HEK293 (cell line): ENCODE data around the gene C4orf50.

Source experiments
- CTCF ChIA-PET: fragments of 350-600 bp; formaldehyde crosslinking; extraction: SDS; loops from one replicate; lab custom pipeline; 2021; ENCODE audit warnings: antibody characterized with exemption; lab: Yijun Ruan, JAX
- POLR2A ChIA-PET: fragments of 300-600 bp; formaldehyde crosslinking; extraction: SDS; loops from one replicate; lab custom pipeline; 2020; ENCODE audit warnings: antibody characterized with exemption, inconsistent platforms; lab: Yijun Ruan, JAX
- H3K27ac ChIP-seq: fragments of 200-500 bp; sonication (Bioruptor generic); 2 replicates; pipeline ENCODE4 v1.5.1; 2014; ENCODE audit warnings: low read depth, low read length, control low read depth, inconsistent platforms; ENCODE audit errors: extremely low read depth
- H3K36me3 ChIP-seq, 2 experiments: fragments of 200-500 bp in 1 of 2; sonication (Bioruptor generic) in 1 of 2; 1 replicate in 1 of 2; 2 replicates in 1 of 2; pipeline ENCODE4 v1.5.1; 2014 to 2017; ENCODE audit warnings: inconsistent platforms in 2 of 2, low read length in 2 of 2; ENCODE audit not compliant: control insufficient read depth in 2 of 2, insufficient read depth in 1 of 2
- H3K4me1 ChIP-seq: fragments of 200-500 bp; sonication (Bioruptor generic); 2 replicates; pipeline ENCODE4 v1.5.1; 2014; ENCODE audit warnings: mild to moderate bottlenecking, low read length, inconsistent platforms; ENCODE audit not compliant: control insufficient read depth, insufficient read depth
- H3K4me3 ChIP-seq: 2 replicates; pipeline ENCODE4 v1.5.1; 2011; ENCODE audit warnings: low read depth, mild to moderate bottlenecking, control low read depth, low read length, moderate library complexity
- H3K9me3 ChIP-seq: fragments of 200-500 bp; sonication (Bioruptor generic); 2 replicates; pipeline ENCODE4 v1.5.1; 2014; ENCODE audit warnings: low read depth, low read length, inconsistent platforms; ENCODE audit not compliant: control insufficient read depth, insufficient read depth
- EGR2 ChIP-seq: fragments of 450-650 bp; formaldehyde crosslinking; IDR thresholded peaks from 2 replicates; pipeline ENCODE4 v1.5.1; 2016; ENCODE audit warnings: low read depth, missing biosample characterization, missing genetic modification characterization
- GLI4 ChIP-seq: fragments of 450-650 bp; formaldehyde crosslinking; IDR thresholded peaks from 2 replicates; pipeline ENCODE4 v1.5.1; 2016; ENCODE audit warnings: missing biosample characterization, missing genetic modification characterization
- SCRT1 ChIP-seq: fragments of 450-650 bp; formaldehyde crosslinking; IDR thresholded peaks from 2 replicates; pipeline ENCODE4 v1.5.1; 2016; ENCODE audit warnings: missing biosample characterization, missing genetic modification characterization, borderline replicate concordance
- SCRT2 ChIP-seq: fragments of 450-650 bp; formaldehyde crosslinking; IDR thresholded peaks from 2 replicates; pipeline ENCODE4 v1.5.1; 2016; ENCODE audit warnings: missing biosample characterization, missing genetic modification characterization
- ZBTB21 ChIP-seq: fragments of 450-650 bp; formaldehyde crosslinking; IDR thresholded peaks from 2 replicates; pipeline ENCODE4 v1.5.1; 2017; ENCODE audit warnings: missing biosample characterization, missing genetic modification characterization
- ZFHX2 ChIP-seq: fragments of 450-650 bp; formaldehyde crosslinking; conservative IDR thresholded peaks from 2 replicates; pipeline ENCODE4 v1.5.1; 2016; ENCODE audit warnings: missing biosample characterization, missing genetic modification characterization
- ZNF121 ChIP-seq: fragments of 450-650 bp; formaldehyde crosslinking; IDR thresholded peaks from 2 replicates; pipeline ENCODE4 v1.5.1; 2016; ENCODE audit warnings: missing biosample characterization, missing genetic modification characterization
- ZNF140 ChIP-seq: fragments of 450-650 bp; formaldehyde crosslinking; IDR thresholded peaks from 2 replicates; pipeline ENCODE4 v1.5.1; 2016; ENCODE audit warnings: missing biosample characterization, missing genetic modification characterization
- ZNF221 ChIP-seq: fragments of 450-650 bp; formaldehyde crosslinking; IDR thresholded peaks from 2 replicates; pipeline ENCODE4 v1.5.1; 2017; ENCODE audit warnings: missing biosample characterization, missing genetic modification characterization, borderline replicate concordance
- ZNF248 ChIP-seq: fragments of 450-650 bp; formaldehyde crosslinking; IDR thresholded peaks from 2 replicates; pipeline ENCODE4 v1.5.1; 2017; ENCODE audit warnings: missing biosample characterization, missing genetic modification characterization
- ZNF354C ChIP-seq: fragments of 450-650 bp; formaldehyde crosslinking; IDR thresholded peaks from 2 replicates; pipeline ENCODE4 v1.5.1; 2016; ENCODE audit warnings: missing biosample characterization, missing genetic modification characterization, low read depth, borderline replicate concordance
- ZNF621 ChIP-seq: fragments of 450-650 bp; formaldehyde crosslinking; IDR thresholded peaks from 2 replicates; pipeline ENCODE4 v1.5.1; 2017; ENCODE audit warnings: missing biosample characterization, missing genetic modification characterization
- ZNF658 ChIP-seq: fragments of 450-650 bp; formaldehyde crosslinking; IDR thresholded peaks from 2 replicates; pipeline ENCODE4; 2016; ENCODE audit warnings: missing biosample characterization, missing genetic modification characterization
- ZNF843 ChIP-seq: fragments of 450-650 bp; formaldehyde crosslinking; IDR thresholded peaks from 2 replicates; pipeline ENCODE4 v1.5.1; 2016; ENCODE audit warnings: missing biosample characterization, missing genetic modification characterization
- ZSCAN30 ChIP-seq: fragments of 450-650 bp; IDR thresholded peaks from 2 replicates; pipeline ENCODE4 v1.5.1; 2018; ENCODE audit warnings: missing biosample characterization, mild to moderate bottlenecking, missing genetic modification characterization, moderate library complexity
- TF ChIP-seq, protein P1 (sequence below): fragments of 450-650 bp; formaldehyde crosslinking; IDR thresholded peaks from 2 replicates; pipeline ENCODE4 v1.5.1; 2016; ENCODE audit warnings: missing biosample characterization, missing genetic modification characterization
- TF ChIP-seq, protein P2 (sequence below): fragments of 450-650 bp; IDR thresholded peaks from 2 replicates; pipeline ENCODE4 v1.5.1; 2018; ENCODE audit warnings: missing biosample characterization, missing genetic modification characterization
- TF ChIP-seq, protein P3 (sequence below): fragments of 450-650 bp; formaldehyde crosslinking; IDR thresholded peaks from 2 replicates; pipeline ENCODE4; 2016; ENCODE audit warnings: missing biosample characterization, missing genetic modification characterization
- TF ChIP-seq, protein P4 (sequence below): fragments of 450-650 bp; IDR thresholded peaks from 2 replicates; pipeline ENCODE4 v1.5.1; 2018; ENCODE audit warnings: missing biosample characterization, mild to moderate bottlenecking, missing genetic modification characterization

The C4orf50 gene

DNA sequence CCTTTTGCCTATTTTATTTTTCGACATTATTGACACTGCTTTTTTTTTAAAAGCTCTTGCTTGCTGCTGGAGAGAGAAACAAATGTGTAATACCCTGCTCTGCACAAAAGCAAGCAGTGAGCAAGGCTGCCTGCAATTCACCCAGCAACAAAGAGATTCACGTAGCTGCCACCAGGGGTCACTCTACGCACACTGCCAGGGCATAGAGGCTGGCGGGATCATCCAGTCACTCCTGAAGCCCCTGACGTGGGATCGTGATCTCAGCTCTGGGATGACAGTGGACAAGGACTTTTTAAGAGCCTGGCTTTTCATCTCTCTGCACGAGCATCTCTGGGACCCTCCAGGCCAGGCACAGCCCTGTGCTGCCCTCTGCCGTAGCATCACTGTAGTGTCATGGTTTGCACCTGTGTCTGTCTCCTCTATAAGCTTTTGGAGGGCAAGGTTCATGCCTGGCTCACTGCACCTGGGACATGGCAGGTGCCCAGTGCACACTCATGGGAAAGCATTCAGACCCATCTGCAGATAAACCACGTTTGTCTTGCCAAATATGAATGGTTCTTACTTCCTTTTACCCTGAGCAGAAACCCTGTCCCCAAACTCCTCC is 19.8 kb downstream of the C4orf50 start (continued):
- TF ChIP-seq, protein P1, sequence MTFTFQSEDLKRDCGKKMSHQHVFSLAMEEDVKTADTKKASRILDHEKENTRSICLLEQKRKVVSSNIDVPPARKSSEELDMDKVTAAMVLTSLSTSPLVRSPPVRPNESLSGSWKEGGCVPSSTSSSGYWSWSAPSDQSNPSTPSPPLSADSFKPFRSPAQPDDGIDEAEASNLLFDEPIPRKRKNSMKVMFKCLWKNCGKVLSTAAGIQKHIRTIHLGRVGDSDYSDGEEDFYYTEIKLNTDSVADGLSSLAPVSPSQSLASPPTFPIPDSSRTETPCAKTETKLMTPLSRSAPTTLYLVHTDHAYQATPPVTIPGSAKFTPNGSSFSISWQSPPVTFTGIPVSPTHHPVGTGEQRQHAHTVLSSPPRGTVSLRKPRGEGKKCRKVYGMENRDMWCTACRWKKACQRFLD (tag by site-specific recombination) = no peak

DNA sequence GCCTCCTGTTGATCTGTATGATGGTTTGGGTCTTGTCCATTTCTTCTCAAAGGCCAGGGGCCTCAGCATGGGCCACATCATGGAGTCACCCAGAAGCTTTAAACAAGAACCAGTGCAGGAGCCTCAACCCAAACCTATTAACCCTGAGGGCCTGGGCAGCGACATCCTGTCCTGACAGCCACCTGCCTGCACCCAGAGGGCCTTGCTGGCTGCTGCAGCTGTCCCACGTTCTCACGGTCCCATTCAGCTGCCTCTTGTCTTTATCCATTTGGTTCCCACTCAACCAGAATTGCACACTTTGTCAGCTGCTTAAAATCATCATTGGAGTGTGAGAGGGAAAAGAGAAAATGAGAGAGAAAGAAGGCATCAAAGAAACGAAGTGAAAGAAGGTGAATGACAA is 21.6 kb downstream of the C4orf50 start:
- no peaks in the 10 kb centered on the region for H3K36me3 ChIP-seq
- no peaks in the 10 kb centered on the region for H3K9me3 ChIP-seq
- ChIA-PET CTCF (interaction anchor here (0.7 to 3.4 kb wide), 5 partner anchors 14 to 1518 kb away, joined by 3 to 60 read pairs (median 10); no protein-coding TSS in a partner anchor), POLR2A (no interaction called here)
- H3K4me3 ChIP-seq = no peak overlapping the region
- no peak overlapping the region for H3K27ac ChIP-seq
- TF ChIP-seq ZNF121 (tag by site-specific recombination) = no peak
- no peak for TF ChIP-seq ZNF354C
- TF ChIP-seq, protein P2, sequence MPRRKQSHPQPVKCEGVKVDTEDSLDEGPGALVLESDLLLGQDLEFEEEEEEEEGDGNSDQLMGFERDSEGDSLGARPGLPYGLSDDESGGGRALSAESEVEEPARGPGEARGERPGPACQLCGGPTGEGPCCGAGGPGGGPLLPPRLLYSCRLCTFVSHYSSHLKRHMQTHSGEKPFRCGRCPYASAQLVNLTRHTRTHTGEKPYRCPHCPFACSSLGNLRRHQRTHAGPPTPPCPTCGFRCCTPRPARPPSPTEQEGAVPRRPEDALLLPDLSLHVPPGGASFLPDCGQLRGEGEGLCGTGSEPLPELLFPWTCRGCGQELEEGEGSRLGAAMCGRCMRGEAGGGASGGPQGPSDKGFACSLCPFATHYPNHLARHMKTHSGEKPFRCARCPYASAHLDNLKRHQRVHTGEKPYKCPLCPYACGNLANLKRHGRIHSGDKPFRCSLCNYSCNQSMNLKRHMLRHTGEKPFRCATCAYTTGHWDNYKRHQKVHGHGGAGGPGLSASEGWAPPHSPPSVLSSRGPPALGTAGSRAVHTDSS (tag by site-specific recombination) = no peak
- TF ChIP-seq ZNF248 (tag by site-specific recombination) = no peak
- no peak for TF ChIP-seq ZNF140 (tag by site-specific recombination)
- no peak for TF ChIP-seq ZNF621 (tag by site-specific recombination)
- TF ChIP-seq, protein P3, sequence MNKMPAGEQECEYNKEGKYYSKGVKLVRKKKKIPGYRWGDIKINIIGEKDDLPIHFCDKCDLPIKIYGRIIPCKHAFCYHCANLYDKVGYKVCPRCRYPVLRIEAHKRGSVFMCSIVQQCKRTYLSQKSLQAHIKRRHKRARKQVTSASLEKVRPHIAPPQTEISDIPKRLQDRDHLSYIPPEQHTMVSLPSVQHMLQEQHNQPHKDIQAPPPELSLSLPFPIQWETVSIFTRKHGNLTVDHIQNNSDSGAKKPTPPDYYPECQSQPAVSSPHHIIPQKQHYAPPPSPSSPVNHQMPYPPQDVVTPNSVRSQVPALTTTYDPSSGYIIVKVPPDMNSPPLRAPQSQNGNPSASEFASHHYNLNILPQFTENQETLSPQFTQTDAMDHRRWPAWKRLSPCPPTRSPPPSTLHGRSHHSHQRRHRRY (tag by site-specific recombination) = no peak
- TF ChIP-seq ZNF658 = no peak
- no peak for TF ChIP-seq ZSCAN30
- no peak for TF ChIP-seq SCRT1 (tag by site-specific recombination)
- no peak for TF ChIP-seq ZBTB21 (tag by site-specific recombination)
- TF ChIP-seq ZNF221 (tag by site-specific recombination) = no peak
- TF ChIP-seq, protein P4, sequence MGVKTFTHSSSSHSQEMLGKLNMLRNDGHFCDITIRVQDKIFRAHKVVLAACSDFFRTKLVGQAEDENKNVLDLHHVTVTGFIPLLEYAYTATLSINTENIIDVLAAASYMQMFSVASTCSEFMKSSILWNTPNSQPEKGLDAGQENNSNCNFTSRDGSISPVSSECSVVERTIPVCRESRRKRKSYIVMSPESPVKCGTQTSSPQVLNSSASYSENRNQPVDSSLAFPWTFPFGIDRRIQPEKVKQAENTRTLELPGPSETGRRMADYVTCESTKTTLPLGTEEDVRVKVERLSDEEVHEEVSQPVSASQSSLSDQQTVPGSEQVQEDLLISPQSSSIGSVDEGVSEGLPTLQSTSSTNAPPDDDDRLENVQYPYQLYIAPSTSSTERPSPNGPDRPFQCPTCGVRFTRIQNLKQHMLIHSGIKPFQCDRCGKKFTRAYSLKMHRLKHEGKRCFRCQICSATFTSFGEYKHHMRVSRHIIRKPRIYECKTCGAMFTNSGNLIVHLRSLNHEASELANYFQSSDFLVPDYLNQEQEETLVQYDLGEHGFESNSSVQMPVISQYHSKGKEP (tag by site-specific recombination) = no peak
- no peaks in the 10 kb centered on the region for H3K4me1 ChIP-seq

DNA sequence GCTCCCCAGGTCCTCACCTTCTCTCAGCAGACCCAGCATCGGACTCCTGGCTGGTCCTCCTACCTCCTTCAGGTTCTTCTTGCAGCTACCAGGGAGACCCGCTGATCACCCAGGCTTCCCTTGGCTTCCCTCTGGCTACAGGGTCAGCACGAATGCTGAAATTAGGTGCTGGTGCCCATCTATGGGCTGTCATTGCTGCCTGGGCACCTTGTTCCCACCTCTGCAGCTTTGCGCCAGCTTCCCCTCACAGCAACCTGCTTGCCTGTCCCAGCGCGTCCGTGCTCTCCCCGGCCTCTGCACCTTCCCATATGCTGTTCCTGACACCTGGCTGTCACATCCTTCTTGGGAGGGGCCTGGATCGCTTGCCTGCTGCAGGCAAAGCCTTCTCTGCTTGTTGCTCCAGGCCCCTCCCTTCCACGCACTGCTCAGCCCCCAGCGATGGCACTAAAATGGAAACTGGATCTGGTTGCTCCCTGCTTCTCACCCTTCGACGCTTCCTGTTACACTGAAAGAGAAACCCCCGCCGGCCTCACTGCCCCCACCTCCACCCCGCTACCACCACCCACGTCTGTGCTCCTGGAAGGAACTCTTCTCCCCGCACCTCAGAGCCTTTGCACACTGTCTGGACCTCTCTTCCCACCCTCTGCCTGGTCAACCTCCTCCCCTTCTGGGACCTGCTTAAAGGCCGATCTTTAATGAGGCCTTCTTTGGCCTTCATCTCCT is 22.2 kb downstream of the C4orf50 start:
- Histone ChIP-seq H3K27ac (no peak overlapping the region), H3K4me3 (no peak overlapping the region), H3K36me3 (no peaks in the 10 kb centered on the region), H3K9me3 (no peaks in the 10 kb centered on the region), H3K4me1 (no peaks in the 10 kb centered on the region)
- ChIA-PET CTCF (interaction anchor here (0.7 to 3.3 kb wide), 3 partner anchors 15 to 1517 kb away, joined by 3 to 31 read pairs (median 10); no protein-coding TSS in a partner anchor), POLR2A (no interaction called here)
- TF ChIP-seq ZFHX2 (peak; percentile 33; the same call in 1 of the 2 replicates), EGR2 (peak; percentile 56; the same call in 1 of the 2 replicates), ZNF843 (tag by site-specific recombination) (no peak), SCRT2 (no peak), GLI4 (tag by site-specific recombination) (no peak)
